Esophagus muscularis mucosa (tissue), 3 donors: ENCODE data around the gene RFNG.

Experiments used
- POLR2A ChIP-seq: fragments of 450-650 bp; IDR thresholded peaks from one replicate; pipeline ENCODE4 v1.6.1; 2017; ENCODE audit warnings: antibody characterized with exemption, moderate library complexity, mild to moderate bottlenecking, low read depth
- POLR2AphosphoS5 ChIP-seq, 2 donors: sonication (generic); formaldehyde crosslinking; IDR thresholded peaks; one replicate each; pipeline ENCODE4 v1.6.1; 2017; ENCODE audit warnings: antibody characterized with exemption in 2 of 2
- TF ChIP-seq, protein P1 (sequence below), 3 experiments: fragments of 200-600 bp in 2 of 3; fragments of 450-650 bp in 1 of 3; sonication (generic) in 2 of 3; IDR thresholded peaks; one replicate each; pipeline ENCODE4 v1.5.1; 2017 to 2019; ENCODE audit warnings: antibody characterized with exemption in 3 of 3, mild to moderate bottlenecking in 2 of 3, moderate library complexity in 1 of 3

DNA sequence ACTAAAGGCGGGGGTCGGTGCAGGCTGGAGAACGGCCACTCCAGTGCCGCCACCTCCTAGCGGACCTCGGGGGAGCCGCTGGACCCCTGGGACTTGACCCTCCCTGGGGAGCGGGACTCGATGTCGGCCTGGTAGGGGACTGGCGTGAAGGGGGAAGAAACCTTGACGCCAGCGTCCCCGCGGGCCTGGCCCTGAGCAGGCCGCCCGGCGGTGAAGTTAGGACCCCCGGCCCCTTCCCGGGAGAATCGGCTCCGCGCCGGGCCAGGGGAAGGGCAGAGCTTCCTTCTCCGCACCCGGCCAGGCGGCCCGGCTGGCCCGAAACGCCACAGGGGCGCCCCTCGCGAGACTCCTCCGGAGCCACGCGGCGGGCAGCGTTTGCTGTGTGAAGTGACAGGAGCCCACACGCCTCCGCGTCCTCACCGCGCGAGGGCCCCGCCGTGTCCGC is 13.6 kb upstream of the RFNG start:
- TF ChIP-seq, protein P1, sequence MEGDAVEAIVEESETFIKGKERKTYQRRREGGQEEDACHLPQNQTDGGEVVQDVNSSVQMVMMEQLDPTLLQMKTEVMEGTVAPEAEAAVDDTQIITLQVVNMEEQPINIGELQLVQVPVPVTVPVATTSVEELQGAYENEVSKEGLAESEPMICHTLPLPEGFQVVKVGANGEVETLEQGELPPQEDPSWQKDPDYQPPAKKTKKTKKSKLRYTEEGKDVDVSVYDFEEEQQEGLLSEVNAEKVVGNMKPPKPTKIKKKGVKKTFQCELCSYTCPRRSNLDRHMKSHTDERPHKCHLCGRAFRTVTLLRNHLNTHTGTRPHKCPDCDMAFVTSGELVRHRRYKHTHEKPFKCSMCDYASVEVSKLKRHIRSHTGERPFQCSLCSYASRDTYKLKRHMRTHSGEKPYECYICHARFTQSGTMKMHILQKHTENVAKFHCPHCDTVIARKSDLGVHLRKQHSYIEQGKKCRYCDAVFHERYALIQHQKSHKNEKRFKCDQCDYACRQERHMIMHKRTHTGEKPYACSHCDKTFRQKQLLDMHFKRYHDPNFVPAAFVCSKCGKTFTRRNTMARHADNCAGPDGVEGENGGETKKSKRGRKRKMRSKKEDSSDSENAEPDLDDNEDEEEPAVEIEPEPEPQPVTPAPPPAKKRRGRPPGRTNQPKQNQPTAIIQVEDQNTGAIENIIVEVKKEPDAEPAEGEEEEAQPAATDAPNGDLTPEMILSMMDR (IDR thresholded peaks at IDR 0.05) = no peak
- TF ChIP-seq POLR2A (no peak), POLR2AphosphoS5 (IDR thresholded peaks at IDR 0.05) (no peak)
